Measurements from ENCODE around the gene SPRYD7. TPM values are rescaled to one million over a fixed set of nuclear protein-coding genes. Genes with fewer than 3 reads are reported as not detected.

Gene SPRYD7
- total and polyA plus RNA-seq, 2 of the 13 experiments (the other 11 are each of a cell fraction or from before 2014, with no cell fraction given), result 2.7 to 5.9 TPM

DNA sequence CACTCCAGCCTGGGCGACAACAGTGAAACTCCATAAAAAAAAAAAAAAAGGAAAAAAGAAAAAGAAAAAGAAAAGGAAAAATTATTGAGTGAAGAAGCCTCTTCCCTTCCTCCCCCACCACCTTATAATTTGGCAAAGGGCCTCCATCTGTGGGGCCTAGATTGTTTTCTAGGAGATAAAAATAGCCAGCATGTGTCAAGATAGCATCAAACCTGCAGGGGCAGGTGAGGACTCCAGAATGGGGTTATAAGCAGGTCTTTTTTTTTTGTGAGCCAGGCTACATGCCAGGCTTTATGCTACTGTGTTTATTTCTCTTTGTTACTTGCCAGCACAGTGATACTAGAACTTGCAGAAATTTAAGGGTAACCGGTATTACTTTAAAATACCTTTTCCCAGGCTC, 49.0 kb upstream of the SPRYD7 start (continued):
- TF ChIP-seq ZNF326 (CRISPR knock-in tag; IDR thresholded peaks at IDR 0.05; ENCODE audit: borderline replicate concordance), result no peak
- TF ChIP-seq, protein P1, sequence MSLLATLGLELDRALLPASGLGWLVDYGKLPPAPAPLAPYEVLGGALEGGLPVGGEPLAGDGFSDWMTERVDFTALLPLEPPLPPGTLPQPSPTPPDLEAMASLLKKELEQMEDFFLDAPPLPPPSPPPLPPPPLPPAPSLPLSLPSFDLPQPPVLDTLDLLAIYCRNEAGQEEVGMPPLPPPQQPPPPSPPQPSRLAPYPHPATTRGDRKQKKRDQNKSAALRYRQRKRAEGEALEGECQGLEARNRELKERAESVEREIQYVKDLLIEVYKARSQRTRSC (CRISPR knock-in tag; IDR thresholded peaks at IDR 0.05; ENCODE audit: low read depth), result no peak
- TF ChIP-seq USF2 (IDR thresholded peaks at IDR 0.05; ENCODE audit: low read depth, low read length), result no peak
- TF ChIP-seq USF2 (CRISPR knock-in tag; IDR thresholded peaks at IDR 0.05; ENCODE audit: borderline replicate concordance), result no peak

DNA sequence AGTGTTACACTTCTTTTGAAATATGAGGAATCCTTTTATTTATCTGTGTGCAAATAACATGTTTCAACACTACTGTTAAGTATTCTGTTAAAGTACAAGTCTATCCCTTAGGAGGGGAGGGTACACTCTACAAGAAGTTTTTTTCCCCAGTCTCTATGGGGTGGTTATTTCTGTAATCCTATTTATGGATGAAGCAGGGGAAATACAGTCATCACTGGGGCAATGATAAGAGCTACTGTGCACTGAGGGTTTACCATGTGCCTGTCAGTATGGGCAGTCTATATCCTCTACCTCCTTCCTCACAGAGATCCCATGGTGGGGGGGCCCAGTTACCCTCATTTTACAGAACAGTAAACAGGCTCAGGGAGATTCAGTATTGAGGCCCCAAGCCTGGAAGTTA, 44.1 kb upstream of the SPRYD7 start:
- H3K9ac ChIP-seq (ENCODE audit: insufficient read depth, low read depth, low read length), result no peak overlapping the region
- in situ Hi-C loops (cut with HindIII; ENCODE audit: extremely low pct_ligation_motif_present, low pct_unique_long_range_greater_than_20kb), result loop anchor here (25.0 kb wide), 2 partner anchors 557 to 1082 kb away; no protein-coding TSS in a partner anchor
- ATAC-seq (no peak), FAIRE-seq (no peak), DNase-seq (ENCODE audit: low spot score) (no peak)
- no peak overlapping the region for H3K4me3 ChIP-seq (replicated peaks in 1 of 3; ENCODE audit: insufficient read depth in 1 of 3, low read depth in 2 of 3, low read length in 3 of 3)
- ChIA-PET CTCF (ENCODE audit: low intra/inter-chr PET ratio, low total read pairs) (no interaction called here), POLR2A (no interaction called here)
- H4K20me1 ChIP-seq (ENCODE audit: insufficient read depth, low read length), result no peaks in the 10 kb centered on the region
- H3K36me3 ChIP-seq (replicated peaks in 1 of 2; ENCODE audit: control insufficient read depth in 1 of 2, insufficient read depth in 2 of 2, low read length in 2 of 2), result no peaks in the 10 kb centered on the region
- BruUV-seq (replicated peaks), result no TSS peak
- intact Hi-C loops (cut with micrococcal nuclease; ENCODE audit: unreplicated experiment), result no loop called here
- TF ChIP-seq POLR2G (IDR thresholded peaks at IDR 0.05; ENCODE audit: low read depth, low read length), result no peak
- no peak for TF ChIP-seq ZNF7 (CRISPR knock-in tag; IDR thresholded peaks at IDR 0.05)
- no peak for TF ChIP-seq KDM5A (IDR thresholded peaks at IDR 0.05; ENCODE audit: borderline replicate concordance, low read length)
- TF ChIP-seq ARNTL (CRISPR knock-in tag; IDR thresholded peaks at IDR 0.05), result no peak
- TF ChIP-seq ZNF605 (CRISPR knock-in tag; IDR thresholded peaks at IDR 0.05), result no peak
- TF ChIP-seq ZNF121 (CRISPR knock-in tag; IDR thresholded peaks at IDR 0.05), result no peak
- TF ChIP-seq SUZ12 (IDR thresholded peaks at IDR 0.05; ENCODE audit: low read depth, low read length), result no peak
- TF ChIP-seq RELA (CRISPR knock-in tag; IDR thresholded peaks at IDR 0.05), result no peak
- TF ChIP-seq, protein P2, sequence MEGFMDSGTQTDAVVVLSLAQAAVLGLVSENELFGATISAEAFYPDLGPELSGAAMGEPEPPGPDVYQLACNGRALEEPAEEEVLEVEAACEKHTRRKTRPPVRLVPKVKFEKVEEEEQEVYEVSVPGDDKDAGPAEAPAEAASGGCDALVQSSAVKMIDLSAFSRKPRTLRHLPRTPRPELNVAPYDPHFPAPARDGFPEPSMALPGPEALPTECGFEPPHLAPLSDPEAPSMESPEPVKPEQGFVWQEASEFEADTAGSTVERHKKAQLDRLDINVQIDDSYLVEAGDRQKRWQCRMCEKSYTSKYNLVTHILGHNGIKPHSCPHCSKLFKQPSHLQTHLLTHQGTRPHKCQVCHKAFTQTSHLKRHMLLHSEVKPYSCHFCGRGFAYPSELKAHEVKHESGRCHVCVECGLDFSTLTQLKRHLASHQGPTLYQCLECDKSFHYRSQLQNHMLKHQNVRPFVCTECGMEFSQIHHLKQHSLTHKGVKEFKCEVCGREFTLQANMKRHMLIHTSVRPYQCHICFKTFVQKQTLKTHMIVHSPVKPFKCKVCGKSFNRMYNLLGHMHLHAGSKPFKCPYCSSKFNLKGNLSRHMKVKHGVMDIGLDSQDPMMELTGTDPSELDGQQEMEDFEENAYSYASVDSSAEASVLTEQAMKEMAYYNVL (CRISPR knock-in tag; IDR thresholded peaks at IDR 0.05; ENCODE audit: borderline replicate concordance), result no peak
- no peak for TF ChIP-seq PRMT3 (CRISPR knock-in tag; IDR thresholded peaks at IDR 0.05; ENCODE audit: borderline replicate concordance, low read depth)
- no peak for TF ChIP-seq SIX1 (CRISPR knock-in tag; IDR thresholded peaks at IDR 0.05; ENCODE audit: borderline replicate concordance)
- no peak for TF ChIP-seq MAX (IDR thresholded peaks at IDR 0.05)
- no peak for TF ChIP-seq ZNF746 (CRISPR knock-in tag; IDR thresholded peaks at IDR 0.05)
- no peak for TF ChIP-seq KAT7 (CRISPR knock-in tag; IDR thresholded peaks at IDR 0.05; ENCODE audit: borderline replicate concordance)
- TF ChIP-seq RORA (CRISPR knock-in tag; IDR thresholded peaks at IDR 0.05), result no peak
- TF ChIP-seq ZNF878 (CRISPR knock-in tag; IDR thresholded peaks at IDR 0.05), result no peak
- 0 out of 2 replicates have a peak, but pooled peaks cover 6% of the 10 kb centered on the region for H3K4me1 ChIP-seq (ENCODE audit: insufficient read depth, low read length)
- no peaks in the 10 kb centered on the region for H3K79me2 ChIP-seq (ENCODE audit: insufficient read depth, low read length)
- H2AFZ ChIP-seq (ENCODE audit: low read length), result no peak overlapping the region
- no peak overlapping the region for H3K4me2 ChIP-seq (ENCODE audit: low read depth, low read length)
- no peaks in the 10 kb centered on the region for H3K9me3 ChIP-seq (ENCODE audit: low read length)
- H3K27ac ChIP-seq (ENCODE audit: extremely low read length, insufficient read depth, low read length), result no peak overlapping the region
- no peaks in the 10 kb centered on the region for H3K27me3 ChIP-seq (ENCODE audit: control insufficient read depth in 1 of 2, insufficient read depth in 2 of 2, low read length in 2 of 2)
